VCaP (cell line): ENCODE data around the gene TAF4.
"Not testable (repeated sequence)": the region's sequence is repeated elsewhere in the genome, so short reads cannot be mapped to it uniquely, and the experiment has no call there.

Experiments
- H3K27ac ChIP-seq: fragments of 450-650 bp; 2 replicates; pipeline ENCODE4 v1.5.1; 2017
- TF ChIP-seq, protein P1 (sequence below): fragments of 450-650 bp; conservative IDR thresholded peaks from 2 replicates; pipeline ENCODE4 v1.5.1; 2017; ENCODE audit warnings: mild to moderate bottlenecking, moderate library complexity

Gene TAF4

GRCh38 chr20:62073323-62073722, 7.6 kb upstream of the TAF4 start:
- H3K27ac ChIP-seq = no peak overlapping the region
- TF ChIP-seq, protein P1, sequence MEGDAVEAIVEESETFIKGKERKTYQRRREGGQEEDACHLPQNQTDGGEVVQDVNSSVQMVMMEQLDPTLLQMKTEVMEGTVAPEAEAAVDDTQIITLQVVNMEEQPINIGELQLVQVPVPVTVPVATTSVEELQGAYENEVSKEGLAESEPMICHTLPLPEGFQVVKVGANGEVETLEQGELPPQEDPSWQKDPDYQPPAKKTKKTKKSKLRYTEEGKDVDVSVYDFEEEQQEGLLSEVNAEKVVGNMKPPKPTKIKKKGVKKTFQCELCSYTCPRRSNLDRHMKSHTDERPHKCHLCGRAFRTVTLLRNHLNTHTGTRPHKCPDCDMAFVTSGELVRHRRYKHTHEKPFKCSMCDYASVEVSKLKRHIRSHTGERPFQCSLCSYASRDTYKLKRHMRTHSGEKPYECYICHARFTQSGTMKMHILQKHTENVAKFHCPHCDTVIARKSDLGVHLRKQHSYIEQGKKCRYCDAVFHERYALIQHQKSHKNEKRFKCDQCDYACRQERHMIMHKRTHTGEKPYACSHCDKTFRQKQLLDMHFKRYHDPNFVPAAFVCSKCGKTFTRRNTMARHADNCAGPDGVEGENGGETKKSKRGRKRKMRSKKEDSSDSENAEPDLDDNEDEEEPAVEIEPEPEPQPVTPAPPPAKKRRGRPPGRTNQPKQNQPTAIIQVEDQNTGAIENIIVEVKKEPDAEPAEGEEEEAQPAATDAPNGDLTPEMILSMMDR = no peak

DNA sequence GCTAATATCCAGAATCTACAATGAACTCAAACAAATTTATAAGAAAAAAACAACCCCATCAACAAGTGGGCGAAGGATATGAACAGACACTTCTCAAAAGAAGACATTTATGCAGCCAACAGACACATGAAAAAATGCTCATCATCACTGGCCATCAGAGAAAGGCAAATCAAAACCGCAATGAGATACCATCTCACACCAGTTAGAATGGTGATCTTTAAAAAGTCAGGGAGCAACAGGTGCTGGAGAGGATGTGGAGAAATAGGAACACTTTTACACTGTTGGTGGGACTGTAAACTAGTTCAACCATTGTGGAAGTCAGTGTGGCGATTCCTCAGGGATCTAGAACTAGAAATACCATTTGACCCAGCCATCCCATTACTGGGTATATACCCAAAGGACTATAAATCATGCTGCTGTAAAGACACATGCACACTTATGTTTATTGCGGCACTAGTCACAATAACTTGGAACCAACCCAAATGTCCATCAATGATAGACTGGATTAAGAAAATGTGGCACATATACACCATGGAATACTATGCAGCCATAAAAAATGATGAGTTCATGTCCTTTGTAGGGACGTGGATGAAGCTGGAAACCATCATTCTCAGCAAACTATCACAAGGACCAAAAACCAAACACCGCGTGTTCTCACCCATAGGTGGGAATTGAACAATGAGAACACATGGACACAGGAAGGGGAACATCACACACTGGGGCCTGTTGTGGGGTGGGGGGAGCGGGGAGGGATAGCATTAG, 6.2 kb upstream of the TAF4 start:
- not testable (repeated sequence) for H3K27ac ChIP-seq

DNA sequence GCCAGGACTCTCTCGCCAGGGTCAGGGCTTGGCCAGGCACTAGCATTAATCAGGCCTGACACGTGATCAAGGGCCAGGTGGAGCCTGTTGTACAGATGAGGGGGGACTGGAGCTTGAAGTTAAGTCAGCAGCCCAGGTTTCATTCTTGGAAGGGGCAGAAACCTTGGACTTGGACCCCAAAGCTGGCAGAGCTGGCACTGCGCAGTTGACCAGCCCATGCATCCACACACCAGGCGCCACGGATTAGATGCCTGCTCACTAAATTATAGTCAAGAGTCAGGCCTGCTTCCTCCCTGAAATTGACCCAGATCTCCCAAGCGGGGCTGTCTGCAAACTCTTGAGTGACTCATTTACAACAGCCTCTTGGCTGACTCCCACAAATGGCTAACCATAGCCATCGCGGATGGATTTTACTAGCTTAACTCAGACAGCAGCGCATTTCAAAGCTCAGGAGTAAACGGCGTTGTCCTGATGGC, 4.1 kb upstream of the TAF4 start:
- TF ChIP-seq, protein P1 = no peak
- H3K27ac ChIP-seq = no peak overlapping the region

DNA sequence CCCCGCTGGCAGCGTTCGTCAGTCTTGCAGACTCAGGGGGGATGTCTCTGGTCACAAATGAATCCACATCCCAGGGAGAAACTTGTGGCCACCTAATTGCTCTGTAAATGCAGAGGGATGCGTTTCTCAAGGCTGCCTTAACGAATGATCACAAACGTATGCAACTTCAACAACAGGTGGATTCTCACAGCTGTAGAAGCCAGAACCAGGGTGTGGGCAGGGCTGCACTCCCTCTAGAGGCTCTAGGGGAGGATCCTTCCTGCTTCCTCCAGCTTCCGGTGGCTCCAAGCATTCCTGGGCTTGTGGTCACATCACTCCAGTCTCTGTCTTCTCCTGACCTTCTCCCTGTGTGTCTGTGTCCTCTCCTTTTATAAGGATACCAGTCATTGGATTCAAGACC, 3.3 kb upstream of the TAF4 start:
- H3K27ac ChIP-seq = no peak overlapping the region
- TF ChIP-seq, protein P1 = no peak

- TF ChIP-seq, protein P1 = no peak
- no peak overlapping the region for H3K27ac ChIP-seq
Measured at GRCh38 chr20:62067547-62068260, 2.0 kb upstream of the TAF4 start.

- peak overlapping the region; percentile 97 for H3K27ac ChIP-seq
- TF ChIP-seq, protein P1 = no peak
Measured at GRCh38 chr20:62066983-62067433, 1.3 kb upstream of the TAF4 start.

GRCh38 chr20:62066339-62066982, 780 bp upstream of the TAF4 start:
- TF ChIP-seq, protein P1 = no peak
- H3K27ac ChIP-seq = peak overlapping the region; percentile 97
